HG03175 (cell line): ENCODE measurements around the gene PLXNA4.

Experiments
- ATAC-seq: cut with Tn5 transposase; IDR thresholded peaks from one replicate; pipeline ENCODE4 v1.9.1; 2021; ENCODE audit warnings: mild to moderate bottlenecking, moderate library complexity; ENCODE audit not compliant: unreplicated experiment

The PLXNA4 gene

GRCh38 chr7:132250480-132251326 lies 325.6 kb downstream of the PLXNA4 start:
- no peak for ATAC-seq

- ATAC-seq = no peak
Measured at GRCh38 chr7:132249256-132249971, 326.9 kb downstream of the PLXNA4 start.

- no peak for ATAC-seq
Measured at GRCh38 chr7:132248841-132249240, 327.4 kb downstream of the PLXNA4 start.

- no peak for ATAC-seq
Measured at GRCh38 chr7:132247995-132248618, 328.2 kb downstream of the PLXNA4 start.

- ATAC-seq = no peak
Measured at GRCh38 chr7:132246591-132246990, 329.7 kb downstream of the PLXNA4 start.

GRCh38 chr7:132245539-132245938 lies 330.7 kb downstream of the PLXNA4 start:
- no peak for ATAC-seq

GRCh38 chr7:132244903-132245480 lies 331.3 kb downstream of the PLXNA4 start:
- no peak for ATAC-seq

GRCh38 chr7:132243463-132243862 lies 332.8 kb downstream of the PLXNA4 start:
- ATAC-seq = no peak

GRCh38 chr7:132243051-132243450 lies 333.2 kb downstream of the PLXNA4 start:
- no peak for ATAC-seq

GRCh38 chr7:132242192-132242812 lies 334.0 kb downstream of the PLXNA4 start:
- ATAC-seq = no peak

GRCh38 chr7:132240821-132241422 lies 335.3 kb downstream of the PLXNA4 start:
- ATAC-seq = no peak

GRCh38 chr7:132240262-132240661 lies 336.0 kb downstream of the PLXNA4 start:
- ATAC-seq = no peak

- ATAC-seq = no peak
Measured at GRCh38 chr7:132239422-132239994, 336.8 kb downstream of the PLXNA4 start.

- no peak for ATAC-seq
Measured at GRCh38 chr7:132234711-132235110, 341.6 kb downstream of the PLXNA4 start.

GRCh38 chr7:132232406-132232805 lies 343.9 kb downstream of the PLXNA4 start:
- no peak for ATAC-seq

GRCh38 chr7:132230462-132230861 lies 345.8 kb downstream of the PLXNA4 start:
- ATAC-seq = no peak

- no peak for ATAC-seq
Measured at GRCh38 chr7:132228240-132228639, 348.0 kb downstream of the PLXNA4 start.

GRCh38 chr7:132226957-132227290 lies 349.3 kb downstream of the PLXNA4 start:
- ATAC-seq = no peak

- no peak for ATAC-seq
Measured at GRCh38 chr7:132226046-132226956, 350.0 kb downstream of the PLXNA4 start.
